GM12878 (cell line): ENCODE measurements around the gene IGSF23. TPM values are rescaled to one million over a fixed set of nuclear protein-coding genes. Genes with fewer than 3 reads are reported as not detected.

Experiments used
- ATAC-seq: fragments of 200-7000 bp; cut with Tn5 transposase; 3 replicates; pipeline ENCODE4 v1.9.1; 2020; ENCODE audit warnings: mild to moderate bottlenecking, moderate library complexity
- BruUV-seq: library from RNA; stranded (reverse); fragments of 400-500 nt; replicated peaks from 2 replicates; lab custom pipeline; 2021; lab: Mats Ljungman, UMichigan
- CTCF ChIA-PET: fragments of 300-600 bp; sonication (Branson Sonifier 250); formaldehyde crosslinking; extraction: SDS; loops from one replicate; lab custom pipeline; 2021; ENCODE audit warnings: inconsistent platforms; lab: Yijun Ruan, JAX
- POLR2A ChIA-PET: fragments of 350-600 bp; formaldehyde crosslinking; extraction: SDS; loops from one replicate; lab custom pipeline; 2021; ENCODE audit warnings: inconsistent platforms; lab: Charles Lee
- RAD21 ChIA-PET: fragments of 300-600 bp; sonication (Branson Sonifier 250); formaldehyde crosslinking; loops from one replicate; lab custom pipeline; 2023; ENCODE audit warnings: antibody characterized with exemption; ENCODE audit not compliant: unreplicated experiment; lab: Charles Lee
- SMC1A ChIA-PET: fragments of 300-600 bp; sonication (Branson Sonifier 250); formaldehyde crosslinking; loops from one replicate; lab custom pipeline; 2023; ENCODE audit not compliant: unreplicated experiment, uncharacterized antibody; lab: Charles Lee
- DNase-seq: peaks from one replicate; pipeline ENCODE4 v3.0.0-alpha.2; 2011; ENCODE audit warnings: low read depth, low spot score
- FAIRE-seq: peaks from 3 replicates; lab custom pipeline; 2011; peaks lifted over from hg19 to GRCh38; lab: Jason Lieb, UNC
- H2AFZ ChIP-seq: 2 replicates; pipeline ENCODE4 v1.6.0; 2011; ENCODE audit warnings: low read depth, low read length, control low read depth; ENCODE audit not compliant: control insufficient read depth
- H3K27ac ChIP-seq: 2 replicates; pipeline ENCODE4 v1.5.1; 2011; ENCODE audit warnings: control low read depth; ENCODE audit not compliant: control insufficient read depth, insufficient read depth
- H3K27me3 ChIP-seq, 2 experiments: replicated peaks in 1 of 2; 2 replicates each; pipeline versions ENCODE4 v1.6.0 to v1.6.1; 2011; ENCODE audit warnings: low read length in 1 of 2; ENCODE audit not compliant: control insufficient read depth in 2 of 2, insufficient read depth in 2 of 2
- H3K36me3 ChIP-seq, 2 experiments: 2 replicates each; pipeline ENCODE4 v1.5.1; 2011; ENCODE audit warnings: low read length in 1 of 2; ENCODE audit not compliant: control insufficient read depth in 2 of 2, insufficient read depth in 2 of 2
- H3K4me1 ChIP-seq: 2 replicates; pipeline ENCODE4 v1.6.1; 2011; ENCODE audit warnings: mild to moderate bottlenecking, low read length, moderate library complexity, mixed read lengths; ENCODE audit not compliant: control insufficient read depth, insufficient read depth
- H3K4me2 ChIP-seq: 2 replicates; pipeline ENCODE4 v1.6.0; 2011; ENCODE audit warnings: control low read depth; ENCODE audit not compliant: control insufficient read depth, insufficient read depth
- H3K4me3 ChIP-seq: fragments of 200-600 bp; sonication (generic); 2 replicates; pipeline ENCODE4 v1.5.1; 2016
- H3K79me2 ChIP-seq: 2 replicates; pipeline ENCODE4 v1.6.0; 2011; ENCODE audit warnings: low read length; ENCODE audit not compliant: control insufficient read depth, insufficient read depth
- H3K9ac ChIP-seq: 2 replicates; pipeline ENCODE4 v1.8.0; 2011; ENCODE audit warnings: low read length, control low read depth, mixed read lengths; ENCODE audit not compliant: control insufficient read depth, insufficient read depth
- H3K9me3 ChIP-seq: replicated peaks from 3 replicates; pipeline ENCODE4 v1.5.1; 2011; ENCODE audit warnings: mild to moderate bottlenecking, low read length; ENCODE audit not compliant: control insufficient read depth, insufficient read depth
- H4K20me1 ChIP-seq: 2 replicates; pipeline ENCODE4 v1.6.0; 2011; ENCODE audit not compliant: control insufficient read depth, insufficient read depth
- CBFB ChIP-seq: IDR thresholded peaks from 2 replicates; pipeline ENCODE4 v1.6.1; 2016; ENCODE audit warnings: antibody characterized with exemption, low read depth
- IKZF2 ChIP-seq, 2 experiments: fragments of 450-650 bp; IDR thresholded peaks; 2 replicates each; pipeline ENCODE4 v1.6.1; 2017; ENCODE audit warnings: mild to moderate bottlenecking in 2 of 2, moderate library complexity in 2 of 2
- JUND ChIP-seq: IDR thresholded peaks from 2 replicates; pipeline ENCODE4 v1.6.1; 2012; ENCODE audit warnings: low read depth, mild to moderate bottlenecking, low read length, improper control_type of control experiment, moderate library complexity
- KLF5 ChIP-seq: fragments of 450-650 bp; IDR thresholded peaks from 2 replicates; pipeline ENCODE4 v1.6.1; 2014; ENCODE audit warnings: mild to moderate bottlenecking; ENCODE audit not compliant: partially characterized antibody
- POLR2AphosphoS2 ChIP-seq: IDR thresholded peaks from 2 replicates; pipeline ENCODE4 v1.6.1; 2011; ENCODE audit warnings: low read depth, mild to moderate bottlenecking, low read length, improper control_type of control experiment, moderate library complexity
- SPI1 ChIP-seq: IDR thresholded peaks from 2 replicates; pipeline ENCODE4 v1.6.1; 2011; ENCODE audit warnings: low read depth, mild to moderate bottlenecking, low read length, moderate library complexity, borderline replicate concordance; ENCODE audit not compliant: insufficient read depth
- SREBF1 ChIP-seq: IDR thresholded peaks from 2 replicates; pipeline ENCODE4 v1.6.1; 2012; ENCODE audit warnings: mild to moderate bottlenecking, low read length
- ZZZ3 ChIP-seq: IDR thresholded peaks from 2 replicates; pipeline ENCODE4 v1.6.1; 2011; ENCODE audit warnings: low read depth; ENCODE audit not compliant: control insufficient read depth, insufficient read length
- WGBS: methylation state at CpG from one replicate; pipeline ENCODE4 v1.1.6; 2016; ENCODE audit warnings: low lambda C conversion rate; ENCODE audit not compliant: insufficient replicate concordance, insufficient coverage; ENCODE audit errors: missing lambda C conversion rate; 5-methylcytosine and 5-hydroxymethylcytosine counted together
- in situ Hi-C: fragments of 300-500 bp; cut with MboI; formaldehyde crosslinking; loops from 9 replicates; pipeline ENCODE4 v1.14.3; 2018; ENCODE audit warnings: mixed read lengths
- intact Hi-C: fragments of 100-400 bp; cut with micrococcal nuclease; formaldehyde crosslinking; loops from one replicate; pipeline ENCODE4 v1.14.2; 2022; ENCODE audit not compliant: unreplicated experiment
- polyA plus RNA-seq, 11 experiments: library from polyadenylated mRNA; depleted of rRNA in 4 of 11; unstranded in 6 of 11; stranded (reverse) in 5 of 11; fragments of >200 nt; fragmentation: Nextera tagmentation in 4 of 11; fragmentation: Illumina TruSeq in 1 of 11; extraction: Ambion mirVana in 4 of 11; extraction: Trizol in 1 of 11; gene quantifications; 1 replicate in 1 of 11; 2 replicates in 10 of 11; pipeline versions ENCODE4 v1.2.1 to v1.2.3, GENCODE V29; 2011 to 2016; ENCODE audit warnings: inconsistent platforms in 2 of 11, missing spikeins in 2 of 11, low read depth in 1 of 11
- total RNA-seq, 4 experiments: library from RNA; depleted of rRNA in 3 of 4; stranded (reverse); fragments of >200 nt in 3 of 4; fragmentation: Illumina TruSeq in 1 of 4; extraction: Trizol in 1 of 4; gene quantifications; 2 replicates each; pipeline versions ENCODE4 v1.2.1 to v1.2.3, GENCODE V29; 2013 to 2021
- TF ChIP-seq, protein P1 (sequence below): IDR thresholded peaks from 2 replicates; pipeline ENCODE4 v1.6.1; 2012; ENCODE audit warnings: low read length, inconsistent platforms
- TF ChIP-seq, protein P2 (sequence below): IDR thresholded peaks from 2 replicates; pipeline ENCODE4 v1.6.1; 2011; ENCODE audit warnings: borderline replicate concordance, low read depth, mild to moderate bottlenecking, moderate library complexity, mixed read lengths, low read length; ENCODE audit not compliant: insufficient read depth; ENCODE audit errors: extremely low read length
- TF ChIP-seq, protein P3 (sequence below): IDR thresholded peaks from 2 replicates; pipeline ENCODE4 v1.6.1; 2011; ENCODE audit warnings: low read depth, mild to moderate bottlenecking, low read length, moderate library complexity, borderline replicate concordance; ENCODE audit errors: extremely low read depth
- TF ChIP-seq, protein P4 (sequence below): fragments of 450-650 bp; IDR thresholded peaks from 2 replicates; pipeline ENCODE4 v1.6.1; 2017; ENCODE audit warnings: mild to moderate bottlenecking, moderate library complexity
- TF ChIP-seq, protein P5 (sequence below): IDR thresholded peaks from 2 replicates; pipeline ENCODE4 v1.6.1; 2011; ENCODE audit warnings: mild to moderate bottlenecking, low read depth, low read length, moderate library complexity; ENCODE audit not compliant: insufficient replicate concordance

IGSF23 gene
- total and polyA plus RNA-seq, 10 of the 15 experiments (the other 5 are each of a cell fraction or from before 2014, with no cell fraction given) = not detected

DNA sequence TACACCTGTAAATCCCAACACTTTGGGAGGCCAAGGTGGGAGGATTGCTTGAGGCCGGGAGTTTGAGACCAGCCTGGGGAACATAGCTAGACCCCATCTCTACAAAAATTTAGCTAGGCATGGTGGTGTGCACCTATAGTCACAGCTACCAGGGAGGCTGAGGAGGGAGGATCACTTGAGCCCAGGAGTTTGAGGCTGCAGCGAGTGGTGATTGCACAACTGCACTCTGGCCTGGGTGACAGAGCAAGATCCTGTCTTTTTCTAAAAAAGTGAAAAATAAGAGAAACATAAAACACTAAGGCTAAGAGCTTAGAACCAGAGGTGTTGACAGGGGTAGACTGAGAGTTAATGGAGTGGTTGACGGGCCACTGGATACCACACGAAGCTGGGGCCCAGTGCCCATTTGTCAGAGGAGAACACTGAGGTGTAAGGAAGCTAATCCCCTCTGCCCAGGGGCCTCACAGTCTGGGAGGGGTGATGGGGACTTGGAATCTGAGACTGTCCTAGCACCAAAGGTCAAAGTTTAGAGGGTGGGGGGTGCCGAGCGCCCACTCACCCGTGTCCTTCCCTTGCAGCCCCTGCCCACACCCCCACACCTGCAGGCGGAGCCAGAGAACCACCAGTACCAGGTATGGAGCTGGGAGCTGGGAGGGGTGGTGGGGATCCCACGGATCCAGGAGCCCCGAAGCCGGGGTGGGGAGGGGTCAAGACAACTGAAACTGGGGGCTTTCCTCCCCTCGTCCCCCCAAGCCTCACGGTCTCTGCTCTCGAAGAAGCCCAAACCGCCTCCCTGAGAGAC is 68.8 kb downstream of the IGSF23 start (continued):
- no peak for TF ChIP-seq IKZF2 (IDR thresholded peaks at IDR 0.05)
- no peak for TF ChIP-seq POLR2AphosphoS2
- TF ChIP-seq, protein P1, sequence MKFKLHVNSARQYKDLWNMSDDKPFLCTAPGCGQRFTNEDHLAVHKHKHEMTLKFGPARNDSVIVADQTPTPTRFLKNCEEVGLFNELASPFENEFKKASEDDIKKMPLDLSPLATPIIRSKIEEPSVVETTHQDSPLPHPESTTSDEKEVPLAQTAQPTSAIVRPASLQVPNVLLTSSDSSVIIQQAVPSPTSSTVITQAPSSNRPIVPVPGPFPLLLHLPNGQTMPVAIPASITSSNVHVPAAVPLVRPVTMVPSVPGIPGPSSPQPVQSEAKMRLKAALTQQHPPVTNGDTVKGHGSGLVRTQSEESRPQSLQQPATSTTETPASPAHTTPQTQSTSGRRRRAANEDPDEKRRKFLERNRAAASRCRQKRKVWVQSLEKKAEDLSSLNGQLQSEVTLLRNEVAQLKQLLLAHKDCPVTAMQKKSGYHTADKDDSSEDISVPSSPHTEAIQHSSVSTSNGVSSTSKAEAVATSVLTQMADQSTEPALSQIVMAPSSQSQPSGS = no peak
- TF ChIP-seq JUND = no peak
- TF ChIP-seq, protein P2, sequence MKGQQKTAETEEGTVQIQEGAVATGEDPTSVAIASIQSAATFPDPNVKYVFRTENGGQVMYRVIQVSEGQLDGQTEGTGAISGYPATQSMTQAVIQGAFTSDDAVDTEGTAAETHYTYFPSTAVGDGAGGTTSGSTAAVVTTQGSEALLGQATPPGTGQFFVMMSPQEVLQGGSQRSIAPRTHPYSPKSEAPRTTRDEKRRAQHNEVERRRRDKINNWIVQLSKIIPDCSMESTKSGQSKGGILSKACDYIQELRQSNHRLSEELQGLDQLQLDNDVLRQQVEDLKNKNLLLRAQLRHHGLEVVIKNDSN = no peak
- TF ChIP-seq CBFB = no peak
- TF ChIP-seq, protein P3, sequence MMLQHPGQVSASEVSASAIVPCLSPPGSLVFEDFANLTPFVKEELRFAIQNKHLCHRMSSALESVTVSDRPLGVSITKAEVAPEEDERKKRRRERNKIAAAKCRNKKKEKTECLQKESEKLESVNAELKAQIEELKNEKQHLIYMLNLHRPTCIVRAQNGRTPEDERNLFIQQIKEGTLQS = no peak

DNA sequence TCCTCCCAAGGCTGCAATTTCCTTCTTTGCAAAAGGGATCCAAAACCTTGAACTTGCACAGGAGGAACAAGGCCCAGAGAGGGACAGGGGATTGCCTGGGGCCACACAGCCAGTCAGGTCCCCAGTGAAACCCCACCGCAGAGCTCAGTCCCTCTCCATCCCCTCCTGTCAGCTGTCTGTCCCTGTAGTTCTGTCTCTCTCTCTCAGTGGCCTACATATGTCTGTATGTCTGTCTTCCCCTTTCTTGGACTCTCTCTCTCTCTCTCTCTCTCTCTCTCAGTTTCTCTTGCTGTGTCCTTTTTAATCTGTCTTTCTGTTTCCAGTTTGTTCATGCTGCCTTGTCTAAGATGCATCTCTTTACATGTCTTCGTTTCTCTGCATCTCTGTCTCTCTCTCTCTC is 69.4 kb downstream of the IGSF23 start:
- peaks cover 33% of the 10 kb centered on the region for H3K4me1 ChIP-seq
- H4K20me1 ChIP-seq = no peaks in the 10 kb centered on the region
- H3K9ac ChIP-seq = no peak overlapping the region
- ChIA-PET POLR2A (no interaction called here), RAD21 (no interaction called here), CTCF (interaction anchor here (0.7 to 1.2 kb wide), 3 partner anchors 26 to 92 kb away, joined by 3 read pairs; no protein-coding TSS in a partner anchor), SMC1A (interaction anchor here (1.1 to 1.2 kb wide), 2 partner anchors 25 to 90 kb away, joined by 3 to 4 read pairs; no protein-coding TSS in a partner anchor)
- no TSS peak for BruUV-seq
- no peaks in the 10 kb centered on the region for H3K79me2 ChIP-seq
- FAIRE-seq (no peak), DNase-seq (no peak), ATAC-seq (no peak; the same call in 1 of the 3 replicates)
- H3K4me3 ChIP-seq = no peak overlapping the region
- H3K27ac ChIP-seq = no peak overlapping the region
- intact Hi-C loops (no loop called here), in situ Hi-C loops (no loop called here)
- H3K36me3 ChIP-seq = no peaks in the 10 kb centered on the region
- H3K4me2 ChIP-seq = no peak overlapping the region
- H3K27me3 ChIP-seq = no peaks in the 10 kb centered on the region
- no peaks in the 10 kb centered on the region for H3K9me3 ChIP-seq
- H2AFZ ChIP-seq = no peak overlapping the region
- 7% methylated on average over 2 of the region's 2 CpGs for WGBS
- TF ChIP-seq, protein P4, sequence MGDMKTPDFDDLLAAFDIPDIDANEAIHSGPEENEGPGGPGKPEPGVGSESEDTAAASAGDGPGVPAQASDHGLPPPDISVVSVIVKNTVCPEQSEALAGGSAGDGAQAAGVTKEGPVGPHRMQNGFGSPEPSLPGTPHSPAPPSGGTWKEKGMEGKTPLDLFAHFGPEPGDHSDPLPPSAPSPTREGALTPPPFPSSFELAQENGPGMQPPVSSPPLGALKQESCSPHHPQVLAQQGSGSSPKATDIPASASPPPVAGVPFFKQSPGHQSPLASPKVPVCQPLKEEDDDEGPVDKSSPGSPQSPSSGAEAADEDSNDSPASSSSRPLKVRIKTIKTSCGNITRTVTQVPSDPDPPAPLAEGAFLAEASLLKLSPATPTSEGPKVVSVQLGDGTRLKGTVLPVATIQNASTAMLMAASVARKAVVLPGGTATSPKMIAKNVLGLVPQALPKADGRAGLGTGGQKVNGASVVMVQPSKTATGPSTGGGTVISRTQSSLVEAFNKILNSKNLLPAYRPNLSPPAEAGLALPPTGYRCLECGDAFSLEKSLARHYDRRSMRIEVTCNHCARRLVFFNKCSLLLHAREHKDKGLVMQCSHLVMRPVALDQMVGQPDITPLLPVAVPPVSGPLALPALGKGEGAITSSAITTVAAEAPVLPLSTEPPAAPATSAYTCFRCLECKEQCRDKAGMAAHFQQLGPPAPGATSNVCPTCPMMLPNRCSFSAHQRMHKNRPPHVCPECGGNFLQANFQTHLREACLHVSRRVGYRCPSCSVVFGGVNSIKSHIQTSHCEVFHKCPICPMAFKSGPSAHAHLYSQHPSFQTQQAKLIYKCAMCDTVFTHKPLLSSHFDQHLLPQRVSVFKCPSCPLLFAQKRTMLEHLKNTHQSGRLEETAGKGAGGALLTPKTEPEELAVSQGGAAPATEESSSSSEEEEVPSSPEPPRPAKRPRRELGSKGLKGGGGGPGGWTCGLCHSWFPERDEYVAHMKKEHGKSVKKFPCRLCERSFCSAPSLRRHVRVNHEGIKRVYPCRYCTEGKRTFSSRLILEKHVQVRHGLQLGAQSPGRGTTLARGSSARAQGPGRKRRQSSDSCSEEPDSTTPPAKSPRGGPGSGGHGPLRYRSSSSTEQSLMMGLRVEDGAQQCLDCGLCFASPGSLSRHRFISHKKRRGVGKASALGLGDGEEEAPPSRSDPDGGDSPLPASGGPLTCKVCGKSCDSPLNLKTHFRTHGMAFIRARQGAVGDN = no peak
- TF ChIP-seq SPI1 (peak; percentile 7; the same call in 1 of the 2 replicates), SREBF1 (no peak), KLF5 (no peak), ZZZ3 (peak; percentile 65)
- TF ChIP-seq, protein P5, sequence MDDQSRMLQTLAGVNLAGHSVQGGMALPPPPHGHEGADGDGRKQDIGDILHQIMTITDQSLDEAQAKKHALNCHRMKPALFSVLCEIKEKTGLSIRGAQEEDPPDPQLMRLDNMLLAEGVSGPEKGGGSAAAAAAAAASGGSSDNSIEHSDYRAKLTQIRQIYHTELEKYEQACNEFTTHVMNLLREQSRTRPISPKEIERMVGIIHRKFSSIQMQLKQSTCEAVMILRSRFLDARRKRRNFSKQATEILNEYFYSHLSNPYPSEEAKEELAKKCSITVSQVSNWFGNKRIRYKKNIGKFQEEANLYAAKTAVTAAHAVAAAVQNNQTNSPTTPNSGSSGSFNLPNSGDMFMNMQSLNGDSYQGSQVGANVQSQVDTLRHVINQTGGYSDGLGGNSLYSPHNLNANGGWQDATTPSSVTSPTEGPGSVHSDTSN = no peak
